Keratinocyte (primary cell): ENCODE data around the gene RUVBL2. TPM values are rescaled to one million over a fixed set of nuclear protein-coding genes. Genes with fewer than 3 reads are reported as not detected.

Experiments used
- DNase-seq: peaks from one replicate; pipeline ENCODE4 v3.0.0-alpha.2; 2011; ENCODE audit warnings: low read depth, missing footprints, low spot score
- FAIRE-seq: peaks from 2 replicates; lab custom pipeline; 2011; peaks lifted over from hg19 to GRCh38; lab: Jason Lieb, UNC
- H2AFZ ChIP-seq: 2 replicates; pipeline ENCODE4 v1.6.0; 2012; ENCODE audit warnings: low read length, control low read depth, inconsistent platforms; ENCODE audit not compliant: control insufficient read depth
- H3K27ac ChIP-seq: 2 replicates; pipeline ENCODE4 v1.5.1; 2011; ENCODE audit warnings: low read length; ENCODE audit not compliant: control insufficient read depth, insufficient read depth
- H3K27me3 ChIP-seq: 3 replicates; pipeline ENCODE4 v1.6.0; 2011; ENCODE audit warnings: low read length; ENCODE audit not compliant: control insufficient read depth, insufficient read depth; ENCODE audit errors: extremely low read depth
- H3K36me3 ChIP-seq, 2 experiments: 2 replicates in 1 of 2; 3 replicates in 1 of 2; pipeline ENCODE4 v1.5.1; 2011; ENCODE audit warnings: low read length in 2 of 2, mild to moderate bottlenecking in 1 of 2; ENCODE audit not compliant: control insufficient read depth in 2 of 2, insufficient read depth in 2 of 2; ENCODE audit errors: extremely low read depth in 1 of 2
- H3K4me1 ChIP-seq: 3 replicates; pipeline ENCODE4 v1.5.1; 2011; ENCODE audit warnings: low read length; ENCODE audit not compliant: control insufficient read depth, insufficient read depth; ENCODE audit errors: extremely low read depth
- H3K4me2 ChIP-seq: 3 replicates; pipeline ENCODE4 v1.6.0; 2011; ENCODE audit warnings: low read depth, low read length; ENCODE audit not compliant: control insufficient read depth, insufficient read depth; ENCODE audit errors: extremely low read depth
- H3K4me3 ChIP-seq, 3 experiments: fragments of 200-600 bp in 1 of 3; sonication (generic) in 1 of 3; 2 replicates in 2 of 3; 3 replicates in 1 of 3; pipeline ENCODE4 v1.5.1; 2011 to 2016; ENCODE audit warnings: low read length in 3 of 3, mild to moderate bottlenecking in 3 of 3, control low read depth in 2 of 3, inconsistent platforms in 1 of 3, low read depth in 1 of 3, mixed read lengths in 1 of 3, mixed run types in 1 of 3, moderate library complexity in 1 of 3; ENCODE audit not compliant: control insufficient read depth in 2 of 3, insufficient read depth in 2 of 3; ENCODE audit errors: extremely low read depth in 1 of 3
- H3K79me2 ChIP-seq: 2 replicates; pipeline ENCODE4 v1.6.0; 2012; ENCODE audit warnings: low read length; ENCODE audit not compliant: control insufficient read depth, insufficient read depth
- H3K9ac ChIP-seq: 3 replicates; pipeline ENCODE4 v1.6.0; 2011; ENCODE audit warnings: low read length; ENCODE audit not compliant: control insufficient read depth, insufficient read depth; ENCODE audit errors: extremely low read depth
- H3K9me1 ChIP-seq: 3 replicates; pipeline ENCODE4 v1.6.0; 2011; ENCODE audit warnings: low read length; ENCODE audit not compliant: control insufficient read depth, insufficient read depth; ENCODE audit errors: extremely low read depth
- H3K9me3 ChIP-seq: 2 replicates; pipeline ENCODE4 v1.5.1; 2012; ENCODE audit warnings: low read depth, low read length; ENCODE audit not compliant: control insufficient read depth
- H4K20me1 ChIP-seq: 3 replicates; pipeline ENCODE4 v1.6.0; 2011; ENCODE audit warnings: low read length; ENCODE audit not compliant: control insufficient read depth, insufficient read depth; ENCODE audit errors: extremely low read depth
- EZH2 ChIP-seq: IDR thresholded peaks from one replicate; pipeline ENCODE4 v1.6.1; 2012; ENCODE audit warnings: inconsistent platforms, mild to moderate bottlenecking, low read length, moderate library complexity
- dilution Hi-C: fragments of 300-500 bp; cut with MboI; formaldehyde crosslinking; loops from one replicate; pipeline ENCODE4 v1.7.0; 2020; ENCODE audit warnings: low sequenced_read_pairs; ENCODE audit not compliant: extremely low pct_ligation_motif_present
- polyA plus RNA-seq, 5 experiments: library from polyadenylated mRNA; depleted of rRNA in 3 of 5; stranded (reverse) in 3 of 5; stranded (forward) in 1 of 5; unstranded in 1 of 5; fragments of >200 nt; gene quantifications; 1 replicate in 1 of 5; 2 replicates in 3 of 5; 3 replicates in 1 of 5; pipeline versions ENCODE4 v1.2.1 to v1.2.3, GENCODE V29; 2011 to 2012; ENCODE audit warnings: missing spikeins in 2 of 5, low read depth in 1 of 5, low replicate concordance in 1 of 5
- TF ChIP-seq, protein P1 (sequence below), 3 experiments: IDR thresholded peaks in 1 of 3; conservative IDR thresholded peaks in 1 of 3; optimal IDR thresholded peaks in 1 of 3; 2 replicates in 2 of 3; 3 replicates in 1 of 3; pipeline versions ENCODE3 to v1.5.1; 2011; ENCODE audit warnings: low read length in 3 of 3, mild to moderate bottlenecking in 3 of 3, moderate library complexity in 2 of 3, control low read depth in 1 of 3, inconsistent platforms in 1 of 3; ENCODE audit not compliant: insufficient read depth in 2 of 3; ENCODE audit errors: extremely low read depth in 1 of 3

RUVBL2 gene
- polyA plus RNA-seq, 1 donor (not counting 4 experiments of a cell fraction or from before 2014, with no cell fraction given) = 126 TPM

DNA sequence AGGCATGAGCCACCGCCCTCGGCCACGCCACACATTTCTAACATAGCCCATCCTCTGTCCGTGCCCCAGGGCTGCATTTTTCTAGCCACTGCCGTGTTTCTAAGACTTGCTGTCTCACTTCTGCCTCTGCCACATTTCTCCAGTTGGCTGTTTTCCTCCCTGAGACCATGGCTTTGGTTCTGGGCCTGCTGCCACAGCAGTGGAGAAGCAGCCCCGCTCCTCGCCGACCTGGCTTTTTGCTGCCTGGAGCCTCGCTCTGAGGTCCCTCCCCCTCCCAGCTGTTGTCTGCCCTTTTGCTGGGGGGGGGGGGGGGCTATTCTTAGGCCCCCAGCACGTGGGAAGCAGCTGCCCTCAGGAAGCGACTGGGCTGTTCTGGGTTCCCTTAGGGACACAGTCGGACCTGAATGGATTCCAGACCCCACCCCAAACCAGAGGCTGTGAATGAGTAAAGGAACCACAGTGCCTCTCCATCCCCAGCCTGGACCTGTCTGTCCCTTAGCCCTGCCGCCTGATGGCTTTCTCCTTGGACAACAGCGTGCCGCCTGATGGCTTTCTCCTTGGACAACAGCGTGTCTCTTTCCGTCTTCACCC lies 3.9 kb upstream of the RUVBL2 start:
- Histone ChIP-seq H3K4me1 (peaks cover 8% of the 10 kb centered on the region), H3K4me3 (no peak overlapping the region), H3K27ac (no peak overlapping the region), H3K4me2 (no peak overlapping the region), H3K36me3 (peaks cover 36 to 42% of the 10 kb centered on the region in 2 experiments), H3K9me1 (peaks cover under 1% of the 10 kb centered on the region), H3K9ac (no peak overlapping the region), H2AFZ (no peak overlapping the region), H3K9me3 (no peaks in the 10 kb centered on the region), H4K20me1 (no peaks in the 10 kb centered on the region), H3K79me2 (peaks cover 50% of the 10 kb centered on the region), H3K27me3 (no peaks in the 10 kb centered on the region)
- dilution Hi-C loops = no loop called here
- DNase-seq = no peak
- no peak for FAIRE-seq
- TF ChIP-seq EZH2 = no peak
- TF ChIP-seq, protein P1, sequence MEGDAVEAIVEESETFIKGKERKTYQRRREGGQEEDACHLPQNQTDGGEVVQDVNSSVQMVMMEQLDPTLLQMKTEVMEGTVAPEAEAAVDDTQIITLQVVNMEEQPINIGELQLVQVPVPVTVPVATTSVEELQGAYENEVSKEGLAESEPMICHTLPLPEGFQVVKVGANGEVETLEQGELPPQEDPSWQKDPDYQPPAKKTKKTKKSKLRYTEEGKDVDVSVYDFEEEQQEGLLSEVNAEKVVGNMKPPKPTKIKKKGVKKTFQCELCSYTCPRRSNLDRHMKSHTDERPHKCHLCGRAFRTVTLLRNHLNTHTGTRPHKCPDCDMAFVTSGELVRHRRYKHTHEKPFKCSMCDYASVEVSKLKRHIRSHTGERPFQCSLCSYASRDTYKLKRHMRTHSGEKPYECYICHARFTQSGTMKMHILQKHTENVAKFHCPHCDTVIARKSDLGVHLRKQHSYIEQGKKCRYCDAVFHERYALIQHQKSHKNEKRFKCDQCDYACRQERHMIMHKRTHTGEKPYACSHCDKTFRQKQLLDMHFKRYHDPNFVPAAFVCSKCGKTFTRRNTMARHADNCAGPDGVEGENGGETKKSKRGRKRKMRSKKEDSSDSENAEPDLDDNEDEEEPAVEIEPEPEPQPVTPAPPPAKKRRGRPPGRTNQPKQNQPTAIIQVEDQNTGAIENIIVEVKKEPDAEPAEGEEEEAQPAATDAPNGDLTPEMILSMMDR (optimal IDR thresholded peaks at IDR 0.05 in 1 of 3, IDR thresholded peaks at IDR 0.05 in 1 of 3, conservative IDR thresholded peaks at IDR 0.05 in 1 of 3; ENCODE audit: extremely low read depth in 1 of 3, insufficient read depth in 2 of 3, low read length in 3 of 3) = no peak

- Histone ChIP-seq H3K4me1 (peaks cover 14% of the 10 kb centered on the region), H3K9me3 (no peaks in the 10 kb centered on the region), H3K27me3 (no peaks in the 10 kb centered on the region), H3K27ac (no peak overlapping the region), H3K4me3 (no peak overlapping the region), H3K36me3 (peaks cover 32 to 38% of the 10 kb centered on the region in 2 experiments), H3K9ac (peak overlapping the region; percentile 22), H3K4me2 (no peak overlapping the region), H3K9me1 (peaks cover 3% of the 10 kb centered on the region), H4K20me1 (no peaks in the 10 kb centered on the region), H3K79me2 (peaks cover 54% of the 10 kb centered on the region), H2AFZ (no peak overlapping the region)
- dilution Hi-C loops = no loop called here
- TF ChIP-seq, protein P1 (optimal IDR thresholded peaks at IDR 0.05 in 1 of 3, IDR thresholded peaks at IDR 0.05 in 1 of 3, conservative IDR thresholded peaks at IDR 0.05 in 1 of 3; ENCODE audit: extremely low read depth in 1 of 3, insufficient read depth in 2 of 3, low read length in 3 of 3) = no peak
- no peak for TF ChIP-seq EZH2
- DNase-seq = no peak
- no peak for FAIRE-seq
Measured at GRCh38 chr19:48990400-48990799, 3.3 kb upstream of the RUVBL2 start.
